AG04449 (cell line): ENCODE data around the gene OPA1.

Source experiments
- CTCF ChIA-PET: fragments of 350-600 bp; formaldehyde crosslinking; extraction: SDS; loops from one replicate; lab custom pipeline; 2021; ENCODE audit warnings: antibody characterized with exemption; lab: Yijun Ruan, JAX
- POLR2A ChIA-PET: fragments of 400-600, 350-600 bp; formaldehyde crosslinking; extraction: SDS; loops from one replicate; lab custom pipeline; 2020; ENCODE audit warnings: antibody characterized with exemption, inconsistent platforms; lab: Yijun Ruan, JAX
- DNase-seq: peaks from one replicate; pipeline ENCODE4 v3.0.0-alpha.2; 2010; ENCODE audit warnings: low read depth, low spot score
- H3K4me3 ChIP-seq: 2 replicates; pipeline ENCODE4 v1.5.1; 2011; ENCODE audit warnings: low read depth, mild to moderate bottlenecking, control low read depth, low read length
- TF ChIP-seq, protein P1 (sequence below): IDR thresholded peaks from one replicate; pipeline ENCODE4 v1.5.1; 2011; ENCODE audit warnings: mild to moderate bottlenecking, moderate library complexity, low read length, control low read depth, inconsistent platforms; ENCODE audit not compliant: insufficient read depth; ENCODE audit errors: missing control alignments

Gene OPA1

GRCh38 chr3:193614430-193614829, 21.4 kb downstream of the OPA1 start:
- TF ChIP-seq, protein P1, sequence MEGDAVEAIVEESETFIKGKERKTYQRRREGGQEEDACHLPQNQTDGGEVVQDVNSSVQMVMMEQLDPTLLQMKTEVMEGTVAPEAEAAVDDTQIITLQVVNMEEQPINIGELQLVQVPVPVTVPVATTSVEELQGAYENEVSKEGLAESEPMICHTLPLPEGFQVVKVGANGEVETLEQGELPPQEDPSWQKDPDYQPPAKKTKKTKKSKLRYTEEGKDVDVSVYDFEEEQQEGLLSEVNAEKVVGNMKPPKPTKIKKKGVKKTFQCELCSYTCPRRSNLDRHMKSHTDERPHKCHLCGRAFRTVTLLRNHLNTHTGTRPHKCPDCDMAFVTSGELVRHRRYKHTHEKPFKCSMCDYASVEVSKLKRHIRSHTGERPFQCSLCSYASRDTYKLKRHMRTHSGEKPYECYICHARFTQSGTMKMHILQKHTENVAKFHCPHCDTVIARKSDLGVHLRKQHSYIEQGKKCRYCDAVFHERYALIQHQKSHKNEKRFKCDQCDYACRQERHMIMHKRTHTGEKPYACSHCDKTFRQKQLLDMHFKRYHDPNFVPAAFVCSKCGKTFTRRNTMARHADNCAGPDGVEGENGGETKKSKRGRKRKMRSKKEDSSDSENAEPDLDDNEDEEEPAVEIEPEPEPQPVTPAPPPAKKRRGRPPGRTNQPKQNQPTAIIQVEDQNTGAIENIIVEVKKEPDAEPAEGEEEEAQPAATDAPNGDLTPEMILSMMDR, result no peak

DNA sequence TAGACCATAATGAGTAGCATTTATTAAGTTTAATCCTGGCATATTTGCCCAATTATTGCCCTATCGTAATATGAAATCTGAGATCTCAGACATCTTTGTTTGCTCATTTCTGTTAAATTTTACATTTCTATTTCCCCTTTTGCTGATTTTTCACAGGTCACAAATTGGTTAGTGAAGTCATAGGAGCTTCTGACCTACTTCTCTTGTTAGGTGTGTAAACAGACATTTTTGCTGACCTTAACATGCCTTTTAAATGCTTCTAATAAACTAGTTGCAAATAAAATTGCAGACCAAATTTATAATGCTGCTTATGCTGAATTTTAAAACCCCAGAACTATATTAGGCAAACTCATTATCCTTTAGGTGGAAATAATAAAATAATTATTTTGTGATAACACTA, 24.6 kb downstream of the OPA1 start:
- CTCF ChIA-PET, result interaction anchor here (1.3 kb wide), 1 partner anchor 12 kb away, joined by 3 read pairs; no protein-coding TSS in a partner anchor
- no peak for DNase-seq
- TF ChIP-seq, protein P1, result no peak
- no peak overlapping the region for H3K4me3 ChIP-seq
- POLR2A ChIA-PET, result no interaction called here

More at GRCh38 chr3:193614430-193614829, 21.4 kb downstream of the OPA1 start:
- DNase-seq, result no peak
- H3K4me3 ChIP-seq, result no peak overlapping the region
- POLR2A ChIA-PET, result no interaction called here
- CTCF ChIA-PET, result interaction anchor here (0.7 to 1.2 kb wide), 2 partner anchors 11 to 12 kb away, joined by 3 read pairs; no protein-coding TSS in a partner anchor

- no peak overlapping the region for H3K4me3 ChIP-seq
- CTCF ChIA-PET, result interaction anchor here (1.0 to 2.1 kb wide), 2 partner anchors 9 to 696 kb away, joined by 3 to 4 read pairs; no protein-coding TSS in a partner anchor
- TF ChIP-seq, protein P1, result no peak
- POLR2A ChIA-PET, result no interaction called here
- no peak for DNase-seq
Measured at GRCh38 chr3:193620057-193620456, 27.0 kb downstream of the OPA1 start.

GRCh38 chr3:193620650-193621049, 27.6 kb downstream of the OPA1 start:
- CTCF ChIA-PET, result interaction anchor here (1.0 to 2.1 kb wide), 2 partner anchors 8 to 696 kb away, joined by 3 to 4 read pairs; no protein-coding TSS in a partner anchor
- POLR2A ChIA-PET, result no interaction called here
- DNase-seq, result no peak
- H3K4me3 ChIP-seq, result no peak overlapping the region
- TF ChIP-seq, protein P1, result no peak

- TF ChIP-seq, protein P1, result no peak
- ChIA-PET POLR2A (no interaction called here), CTCF (interaction anchor here (1.0 to 2.1 kb wide), 2 partner anchors 7 to 695 kb away, joined by 3 to 4 read pairs; no protein-coding TSS in a partner anchor)
- H3K4me3 ChIP-seq, result no peak overlapping the region
- no peak for DNase-seq
Measured at GRCh38 chr3:193621127-193621526, 28.1 kb downstream of the OPA1 start.

- DNase-seq, result no peak
- ChIA-PET CTCF (no interaction called here), POLR2A (no interaction called here)
- TF ChIP-seq, protein P1, result no peak
- H3K4me3 ChIP-seq, result no peak overlapping the region
Measured at GRCh38 chr3:193630005-193630404, 37.0 kb downstream of the OPA1 start.
